ENCODE measurements around the gene LEAP2. TPM values are rescaled to one million over a fixed set of nuclear protein-coding genes. Genes with fewer than 3 reads are reported as not detected.

The LEAP2 gene
- total and polyA plus RNA-seq, 2 of the 8 experiments (the other 6 are each of a cell fraction or from before 2014, with no cell fraction given) = 1.8 to 2.9 TPM

DNA sequence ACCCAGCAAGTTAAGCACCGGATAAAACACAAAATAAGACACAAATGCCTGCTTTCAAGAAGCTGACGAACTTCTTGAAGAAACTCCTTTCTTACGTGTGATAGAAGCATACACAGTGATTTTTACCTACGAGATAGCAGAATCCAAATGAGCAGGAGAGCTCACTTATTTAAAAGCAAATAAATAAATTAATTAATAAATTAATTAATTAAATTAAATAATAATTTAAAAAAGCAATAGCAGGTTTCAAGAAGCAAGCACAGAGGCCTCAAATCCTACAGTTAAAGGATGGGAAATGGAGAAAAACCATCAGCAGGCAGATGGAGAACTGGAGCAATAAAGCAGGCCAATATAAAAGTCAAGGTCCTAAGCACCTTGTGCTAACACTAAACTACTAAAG, 17.3 kb downstream of the LEAP2 start:
- CTCF ChIA-PET (ENCODE audit: partially characterized antibody) = interaction anchor here (0.6 to 1.1 kb wide), 3 partner anchors 15 to 1660 kb away, joined by 3 read pairs; no protein-coding TSS in a partner anchor
- H4K91ac ChIP-seq (replicated peaks; ENCODE audit: insufficient read length, low read length) = no peak overlapping the region
- H4K20me1 ChIP-seq (replicated peaks in 1 of 2; ENCODE audit: control insufficient read depth in 1 of 2, insufficient read depth in 2 of 2, low read length in 2 of 2) = peaks cover 0 to 2% of the 10 kb centered on the region in 2 experiments
- H3K23me2 ChIP-seq (ENCODE audit: low read depth, low read length) = no peaks in the 10 kb centered on the region
- H3K4me1 ChIP-seq (replicated peaks in 1 of 4; ENCODE audit: control insufficient read depth in 3 of 4, insufficient read depth in 4 of 4, low read length in 3 of 4) = no peaks in the 10 kb centered on the region
- H2AK5ac ChIP-seq (ENCODE audit: low read depth, low read length) = no peak overlapping the region
- H3K4me3 ChIP-seq (ENCODE audit: extremely low read depth in 1 of 4, insufficient read depth in 2 of 4, low read depth in 3 of 4, low read length in 4 of 4) = no peak overlapping the region
- H3K27me3 ChIP-seq (replicated peaks in 1 of 4; ENCODE audit: control insufficient read depth in 3 of 4, extremely low read depth in 1 of 4, insufficient read depth in 3 of 4, low read length in 3 of 4) = no peaks in the 10 kb centered on the region; a peak in 1 of 7 replicates
- no peak overlapping the region for H2BK20ac ChIP-seq (ENCODE audit: low read length)
- no peak overlapping the region for H3K4ac ChIP-seq (replicated peaks; ENCODE audit: insufficient read length, low read depth, low read length)
- H3K23ac ChIP-seq (ENCODE audit: insufficient read length) = no peak overlapping the region
- no peaks in the 10 kb centered on the region for H3K79me1 ChIP-seq (ENCODE audit: low read depth, low read length)
- no peak overlapping the region for H3K14ac ChIP-seq (ENCODE audit: insufficient read length)
- no peak overlapping the region for H3K9ac ChIP-seq (replicated peaks in 1 of 4; ENCODE audit: extremely low read depth in 1 of 4, low read depth in 3 of 4, low read length in 3 of 4)
- H2BK5ac ChIP-seq (ENCODE audit: low read depth, low read length) = no peak overlapping the region
- POLR2A ChIA-PET (ENCODE audit: partially characterized antibody) = no interaction called here
- H2BK15ac ChIP-seq (ENCODE audit: low read length) = no peak overlapping the region
- H3K9me3 ChIP-seq (ENCODE audit: insufficient read depth in 2 of 2, low read depth in 1 of 2, low read length in 1 of 2) = no peaks in the 10 kb centered on the region
- H3K4me2 ChIP-seq (ENCODE audit: insufficient read depth in 1 of 2, low read depth in 2 of 2, low read length in 2 of 2) = no peak overlapping the region
- TF ChIP-seq HDAC2 (IDR thresholded peaks at IDR 0.05; ENCODE audit: borderline replicate concordance in 1 of 2, low read depth in 2 of 2, low read length in 2 of 2) (no peak), POLR2AphosphoS5 (IDR thresholded peaks at IDR 0.05; ENCODE audit: low read depth, low read length) (no peak), RBBP5 (IDR thresholded peaks at IDR 0.05; ENCODE audit: borderline replicate concordance, low read depth, low read length) (no peak)
- no peak overlapping the region for H2AFZ ChIP-seq (ENCODE audit: low read length)
- no peak overlapping the region for H2BK120ac ChIP-seq (replicated peaks; ENCODE audit: low read depth, low read length)
- no peak overlapping the region for H2BK12ac ChIP-seq (ENCODE audit: low read depth, low read length)
- FAIRE-seq = no peak
- WGBS, 2 experiments (ENCODE audit: extremely low coverage in 1 of 2, insufficient coverage in 1 of 2, insufficient read length in 1 of 2, insufficient replicate concordance in 2 of 2, low coverage in 1 of 2, low lambda C conversion rate in 2 of 2, missing lambda C conversion rate in 1 of 2) = 89% methylated on average over 4 of the region's 4 CpGs; no CpG with 5 or more reads in 1 of the 2 experiments
- H3K18ac ChIP-seq (ENCODE audit: extremely low read depth, low read length) = no peak overlapping the region
- no peak overlapping the region for H3K56ac ChIP-seq (replicated peaks; ENCODE audit: insufficient read length, low read depth, low read length)
- H4K8ac ChIP-seq (ENCODE audit: extremely low read depth, insufficient read depth, low read length) = no peak overlapping the region
- no peak for DNase-seq (ENCODE audit: low read depth in 1 of 2, low spot score in 2 of 2)
- peaks cover 21 to 92% (median 52%) of the 10 kb centered on the region in 4 experiments for H3K36me3 ChIP-seq (ENCODE audit: control insufficient read depth in 2 of 4, insufficient read depth in 4 of 4, low read length in 3 of 4)
- no peak overlapping the region for H3K27ac ChIP-seq (ENCODE audit: low read depth, low read length)
- H3K79me2 ChIP-seq (ENCODE audit: control insufficient read depth in 1 of 2, insufficient read depth in 2 of 2, low read length in 2 of 2) = no peaks in the 10 kb centered on the region
- no peak overlapping the region for H4K5ac ChIP-seq (ENCODE audit: insufficient read length, low read depth, low read length)

All from H1 (cell line).